ENCODE results near the gene RPEL1. TPM values are rescaled to one million over a fixed set of nuclear protein-coding genes. Genes with fewer than 3 reads are reported as not detected.

RPEL1 gene
- total RNA-seq, 1 experiment from 2014 or later = 0.10 TPM

DNA sequence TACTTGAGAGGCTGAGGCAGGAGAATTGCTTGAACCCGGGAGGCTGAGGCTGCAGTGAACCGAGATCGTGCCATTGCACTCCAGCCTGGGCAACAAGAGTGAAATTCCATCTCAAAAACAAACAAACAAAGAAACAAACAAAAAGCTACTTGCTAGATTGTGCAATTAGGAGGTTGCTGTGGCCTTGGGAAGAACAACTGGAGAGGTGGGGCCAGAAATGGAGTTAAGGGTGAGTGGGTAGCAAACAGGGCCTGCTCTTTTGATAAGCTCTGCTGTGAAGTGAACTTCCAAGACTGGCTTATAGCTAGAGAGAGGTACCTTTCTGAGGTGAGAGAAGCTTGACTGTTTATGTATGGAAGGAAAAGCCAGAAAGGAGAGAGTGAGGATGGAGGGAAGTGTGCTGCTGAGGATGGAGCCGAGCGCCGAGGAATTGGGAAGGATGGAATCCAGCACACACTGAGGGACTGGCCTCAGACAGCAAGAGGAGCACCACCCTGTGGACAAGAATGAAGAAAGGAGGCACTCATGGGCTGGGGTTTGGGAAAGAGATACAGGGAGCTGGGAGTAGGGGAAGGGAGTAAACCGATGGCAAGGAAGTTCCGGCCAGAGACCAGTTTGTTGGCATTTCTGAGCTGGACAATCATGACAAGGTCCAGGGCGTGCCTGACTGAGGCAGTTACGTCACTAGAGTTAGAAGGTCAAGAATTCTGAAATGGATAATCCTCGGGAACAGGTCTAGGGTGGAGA is 7.0 kb upstream of the RPEL1 start:
- ChIA-PET POLR2A (interaction anchor here (0.5 to 1.4 kb wide), 7 partner anchors 9 to 407 kb away, joined by 3 to 7 read pairs (median 3); no protein-coding TSS in a partner anchor), CTCF (interaction anchor here (0.6 to 2.6 kb wide), 15 partner anchors 8 to 909 kb away, joined by 3 to 31 read pairs (median 4); partner anchors contain the start of genes CNNM2, NT5C2 and PCGF6), RAD21 (ENCODE audit: low non-redundant PET in 1 of 2, low total read pairs in 2 of 2, uncharacterized antibody in 2 of 2, unreplicated experiment in 2 of 2) (interaction anchor here (0.7 to 1.1 kb wide), 4 partner anchors 45 to 138 kb away, joined by 3 to 4 read pairs (median 4); partner anchors contain the start of gene NT5C2 (in 2 of the 2))
- Histone ChIP-seq H3K36me3 (ENCODE audit: control insufficient read depth in 1 of 2, insufficient read depth in 2 of 2, low read length in 2 of 2) (no peaks in the 10 kb centered on the region), H2AFZ (ENCODE audit: low read depth, low read length, poor library complexity, severe bottlenecking) (peak overlapping the region; percentile 83), H3K9me2 (ENCODE audit: insufficient read depth) (no peaks in the 10 kb centered on the region), H3K27ac (ENCODE audit: low read depth, low read length) (peak overlapping the region; percentile 44), H3K27me3 (ENCODE audit: insufficient read depth, low read length) (no peaks in the 10 kb centered on the region), H3K4me1 (ENCODE audit: control insufficient read depth in 1 of 2, insufficient read depth in 2 of 2, low read length in 2 of 2) (peaks cover 44 to 52% of the 10 kb centered on the region in 2 experiments), H4K20me1 (ENCODE audit: insufficient read depth) (no peaks in the 10 kb centered on the region), H3K9ac (ENCODE audit: low read length) (peak overlapping the region; percentile 54), H3K4me3 (replicated peaks in 1 of 2; ENCODE audit: low read depth in 1 of 2, low read length in 2 of 2) (peak overlapping the region in 1 of 2 experiments; percentile 4; a peak in 1 of 4 replicates), H3K79me2 (ENCODE audit: insufficient read depth, low read length) (no peaks in the 10 kb centered on the region), H3K9me3 (ENCODE audit: control insufficient read depth in 1 of 2, insufficient read depth in 1 of 2, low read depth in 1 of 2, low read length in 2 of 2) (no peaks in the 10 kb centered on the region), H3K4me2 (ENCODE audit: low read length) (peak overlapping the region; percentile 54)
- ATAC-seq (peak; percentile 80), DNase-seq (ENCODE audit: low read depth, low spot score) (peak; percentile 84)
- intact Hi-C loops (cut with micrococcal nuclease) = loop anchor here (2.0 kb wide), 1 partner anchor 46 kb away; the partner anchor contains the start of gene NT5C2
- TF ChIP-seq SIN3A (IDR thresholded peaks at IDR 0.05; ENCODE audit: low read depth) (no peak), ZFX (IDR thresholded peaks at IDR 0.05) (0 out of 2 replicates have a peak, but pooled peaks have one; percentile 9), ZNF274 (IDR thresholded peaks at IDR 0.05; ENCODE audit: low read depth, low read length) (no peak), CBX3 (IDR thresholded peaks at IDR 0.05; ENCODE audit: low read depth) (no peak), SRF (IDR thresholded peaks at IDR 0.05; ENCODE audit: low read depth) (no peak), EZH2 (IDR thresholded peaks at IDR 0.05) (no peak), YY1 (IDR thresholded peaks at IDR 0.05; ENCODE audit: extremely low read depth, insufficient replicate concordance, low read depth, low read length) (peak; percentile 30), CEBPB (IDR thresholded peaks at IDR 0.05; ENCODE audit: low read depth) (no peak), EZH2phosphoT487 (IDR thresholded peaks at IDR 0.05; ENCODE audit: borderline replicate concordance) (no peak), RAD21 (IDR thresholded peaks at IDR 0.05; ENCODE audit: low read depth) (no peak), JUND (IDR thresholded peaks at IDR 0.05) (no peak), POLR2AphosphoS5 (IDR thresholded peaks at IDR 0.05; ENCODE audit: low read depth, low read length) (peak; percentile 76), TCF7L2 (IDR thresholded peaks at IDR 0.05; ENCODE audit: borderline replicate concordance, extremely low read depth, insufficient read depth, insufficient read length) (no peak)
- TF ChIP-seq, protein P1, sequence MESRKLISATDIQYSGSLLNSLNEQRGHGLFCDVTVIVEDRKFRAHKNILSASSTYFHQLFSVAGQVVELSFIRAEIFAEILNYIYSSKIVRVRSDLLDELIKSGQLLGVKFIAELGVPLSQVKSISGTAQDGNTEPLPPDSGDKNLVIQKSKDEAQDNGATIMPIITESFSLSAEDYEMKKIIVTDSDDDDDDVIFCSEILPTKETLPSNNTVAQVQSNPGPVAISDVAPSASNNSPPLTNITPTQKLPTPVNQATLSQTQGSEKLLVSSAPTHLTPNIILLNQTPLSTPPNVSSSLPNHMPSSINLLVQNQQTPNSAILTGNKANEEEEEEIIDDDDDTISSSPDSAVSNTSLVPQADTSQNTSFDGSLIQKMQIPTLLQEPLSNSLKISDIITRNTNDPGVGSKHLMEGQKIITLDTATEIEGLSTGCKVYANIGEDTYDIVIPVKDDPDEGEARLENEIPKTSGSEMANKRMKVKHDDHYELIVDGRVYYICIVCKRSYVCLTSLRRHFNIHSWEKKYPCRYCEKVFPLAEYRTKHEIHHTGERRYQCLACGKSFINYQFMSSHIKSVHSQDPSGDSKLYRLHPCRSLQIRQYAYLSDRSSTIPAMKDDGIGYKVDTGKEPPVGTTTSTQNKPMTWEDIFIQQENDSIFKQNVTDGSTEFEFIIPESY (IDR thresholded peaks at IDR 0.05; ENCODE audit: extremely low read depth, insufficient replicate concordance, low read length) = no peak
- TF ChIP-seq, protein P2, sequence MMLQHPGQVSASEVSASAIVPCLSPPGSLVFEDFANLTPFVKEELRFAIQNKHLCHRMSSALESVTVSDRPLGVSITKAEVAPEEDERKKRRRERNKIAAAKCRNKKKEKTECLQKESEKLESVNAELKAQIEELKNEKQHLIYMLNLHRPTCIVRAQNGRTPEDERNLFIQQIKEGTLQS (IDR thresholded peaks at IDR 0.05) = no peak
- TF ChIP-seq, protein P3, sequence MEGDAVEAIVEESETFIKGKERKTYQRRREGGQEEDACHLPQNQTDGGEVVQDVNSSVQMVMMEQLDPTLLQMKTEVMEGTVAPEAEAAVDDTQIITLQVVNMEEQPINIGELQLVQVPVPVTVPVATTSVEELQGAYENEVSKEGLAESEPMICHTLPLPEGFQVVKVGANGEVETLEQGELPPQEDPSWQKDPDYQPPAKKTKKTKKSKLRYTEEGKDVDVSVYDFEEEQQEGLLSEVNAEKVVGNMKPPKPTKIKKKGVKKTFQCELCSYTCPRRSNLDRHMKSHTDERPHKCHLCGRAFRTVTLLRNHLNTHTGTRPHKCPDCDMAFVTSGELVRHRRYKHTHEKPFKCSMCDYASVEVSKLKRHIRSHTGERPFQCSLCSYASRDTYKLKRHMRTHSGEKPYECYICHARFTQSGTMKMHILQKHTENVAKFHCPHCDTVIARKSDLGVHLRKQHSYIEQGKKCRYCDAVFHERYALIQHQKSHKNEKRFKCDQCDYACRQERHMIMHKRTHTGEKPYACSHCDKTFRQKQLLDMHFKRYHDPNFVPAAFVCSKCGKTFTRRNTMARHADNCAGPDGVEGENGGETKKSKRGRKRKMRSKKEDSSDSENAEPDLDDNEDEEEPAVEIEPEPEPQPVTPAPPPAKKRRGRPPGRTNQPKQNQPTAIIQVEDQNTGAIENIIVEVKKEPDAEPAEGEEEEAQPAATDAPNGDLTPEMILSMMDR (IDR thresholded peaks at IDR 0.05 in 2 of 3, conservative IDR thresholded peaks at IDR 0.05 in 1 of 3; ENCODE audit: borderline replicate concordance in 1 of 3, insufficient read depth in 1 of 3, low read depth in 2 of 3, low read length in 2 of 3) = peak in 2 of 3 experiments; percentile 60; a peak in 4 of 6 replicates
- BruUV-seq (replicated peaks) = TSS peak; percentile 81

Measured in HCT116 (cell line).